Activated naive CD4-positive, alpha-beta T cell treated with anti-CD3 and anti-CD28 coated beads, Interleukin-2, amount 10 ng/mL, durations not matched to agents 7 days and 5 days (primary cell): ENCODE results near the gene TDRKH.
"Not testable (repeated sequence)": the region's sequence is repeated elsewhere in the genome, so short reads cannot be mapped to it uniquely, and the experiment has no call there.

Experiments used
- CTCF ChIA-PET: fragments of 350-600 bp; sonication (Branson Sonifier 250); formaldehyde crosslinking; loops from one replicate; lab custom pipeline; 2021; ENCODE audit warnings: antibody characterized with exemption; lab: Charles Lee
- DNase-seq: peaks from one replicate; pipeline ENCODE4 v3.0.0-alpha.2; 2020
- H3K27ac Mint-ChIP-seq: one replicate; pipeline ENCODE4 v1.8.0; 2021; ENCODE audit warnings: mild to moderate bottlenecking, moderate library complexity, mixed read lengths
- H3K27me3 Mint-ChIP-seq: one replicate; pipeline ENCODE4 v1.8.0; 2021; ENCODE audit warnings: mild to moderate bottlenecking, mixed read lengths
- H3K36me3 Mint-ChIP-seq: one replicate; pipeline ENCODE4 v1.8.0; 2021; ENCODE audit warnings: mixed read lengths
- H3K4me1 Mint-ChIP-seq: one replicate; pipeline ENCODE4 v1.8.0; 2021; ENCODE audit warnings: mixed read lengths
- H3K4me3 Mint-ChIP-seq: one replicate; pipeline ENCODE4 v1.8.0; 2021; ENCODE audit warnings: mild to moderate bottlenecking, moderate library complexity, mixed read lengths
- H3K9me3 Mint-ChIP-seq: one replicate; pipeline ENCODE4 v1.8.0; 2021; ENCODE audit warnings: mixed read lengths

TDRKH gene

GRCh38 chr1:151741516-151741915 is 48.8 kb downstream of the TDRKH start:
- no peak for DNase-seq
- H3K9me3 Mint-ChIP-seq: peaks cover 17% of the 10 kb centered on the region
- no peak overlapping the region for H3K4me3 Mint-ChIP-seq
- H3K4me1 Mint-ChIP-seq: peaks cover 5% of the 10 kb centered on the region
- H3K27me3 Mint-ChIP-seq: peaks cover 40% of the 10 kb centered on the region
- no peak overlapping the region for H3K27ac Mint-ChIP-seq
- CTCF ChIA-PET: interaction anchor here (1.5 kb wide), 1 partner anchor 208 kb away, joined by 4 read pairs; no protein-coding TSS in a partner anchor
- H3K36me3 Mint-ChIP-seq: no peaks in the 10 kb centered on the region

GRCh38 chr1:151739590-151740355 is 50.5 kb downstream of the TDRKH start:
- DNase-seq: no peak

GRCh38 chr1:151737479-151737878 is 52.8 kb downstream of the TDRKH start:
- peaks cover 17% of the 10 kb centered on the region for H3K9me3 Mint-ChIP-seq
- peaks cover 5% of the 10 kb centered on the region for H3K4me1 Mint-ChIP-seq
- CTCF ChIA-PET: no interaction called here
- H3K27me3 Mint-ChIP-seq: peaks cover 32% of the 10 kb centered on the region
- no peak for DNase-seq
- H3K36me3 Mint-ChIP-seq: no peaks in the 10 kb centered on the region
- H3K27ac Mint-ChIP-seq: no peak overlapping the region
- H3K4me3 Mint-ChIP-seq: no peak overlapping the region

More at GRCh38 chr1:151739590-151740355, 50.5 kb downstream of the TDRKH start:
- Mint-ChIP-seq H3K4me1 (peaks cover 5% of the 10 kb centered on the region), H3K27me3 (peaks cover 33% of the 10 kb centered on the region), H3K4me3 (no peak overlapping the region), H3K9me3 (peaks cover 17% of the 10 kb centered on the region), H3K36me3 (no peaks in the 10 kb centered on the region), H3K27ac (no peak overlapping the region)
- CTCF ChIA-PET: interaction anchor here (0.8 to 1.5 kb wide), 2 partner anchors 146 to 206 kb away, joined by 3 to 4 read pairs; no protein-coding TSS in a partner anchor

GRCh38 chr1:151737026-151737425 is 53.3 kb downstream of the TDRKH start:
- H3K4me1 Mint-ChIP-seq: peaks cover 5% of the 10 kb centered on the region
- H3K27ac Mint-ChIP-seq: no peak overlapping the region
- H3K9me3 Mint-ChIP-seq: peaks cover 17% of the 10 kb centered on the region
- peaks cover 28% of the 10 kb centered on the region for H3K27me3 Mint-ChIP-seq
- no peak overlapping the region for H3K4me3 Mint-ChIP-seq
- CTCF ChIA-PET: no interaction called here
- H3K36me3 Mint-ChIP-seq: no peaks in the 10 kb centered on the region
- no peak for DNase-seq

GRCh38 chr1:151733995-151734394 is 56.3 kb downstream of the TDRKH start:
- H3K36me3 Mint-ChIP-seq, DNase-seq, H3K27ac Mint-ChIP-seq, H3K4me1 Mint-ChIP-seq, H3K4me3 Mint-ChIP-seq: not testable (repeated sequence)
- H3K27me3 Mint-ChIP-seq: peaks cover 32% of the 10 kb centered on the region
- H3K9me3 Mint-ChIP-seq: peaks cover 17% of the 10 kb centered on the region
- CTCF ChIA-PET: interaction anchor here (0.7 to 2.7 kb wide), 17 partner anchors 10 to 433 kb away, joined by 3 to 23 read pairs (median 5); partner anchors contain the start of genes CELF3, RIIAD1 and TDRKH

GRCh38 chr1:151733126-151733525 is 57.2 kb downstream of the TDRKH start:
- Mint-ChIP-seq H3K27ac (no peak overlapping the region), H3K27me3 (peaks cover 37% of the 10 kb centered on the region), H3K4me3 (no peak overlapping the region), H3K9me3 (peaks cover 14% of the 10 kb centered on the region), H3K36me3 (no peaks in the 10 kb centered on the region), H3K4me1 (no peaks in the 10 kb centered on the region)
- CTCF ChIA-PET: interaction anchor here (0.8 to 2.7 kb wide), 4 partner anchors 12 to 139 kb away, joined by 3 to 23 read pairs (median 8); partner anchors contain the start of genes CELF3 and RIIAD1
- no peak for DNase-seq

GRCh38 chr1:151729966-151730291 is 60.4 kb downstream of the TDRKH start:
- no peak for DNase-seq
- CTCF ChIA-PET: no interaction called here
- H3K4me1 Mint-ChIP-seq: no peaks in the 10 kb centered on the region
- H3K4me3 Mint-ChIP-seq: no peak overlapping the region
- no peaks in the 10 kb centered on the region for H3K9me3 Mint-ChIP-seq
- H3K27ac Mint-ChIP-seq: no peak overlapping the region
- peaks cover 48% of the 10 kb centered on the region for H3K27me3 Mint-ChIP-seq
- no peaks in the 10 kb centered on the region for H3K36me3 Mint-ChIP-seq

- Mint-ChIP-seq H3K4me3 (no peak overlapping the region), H3K27ac (no peak overlapping the region), H3K27me3 (peaks cover 52% of the 10 kb centered on the region), H3K9me3 (no peaks in the 10 kb centered on the region), H3K36me3 (no peaks in the 10 kb centered on the region), H3K4me1 (no peaks in the 10 kb centered on the region)
- DNase-seq: no peak
- CTCF ChIA-PET: no interaction called here
Observed at GRCh38 chr1:151729157-151729965, 60.9 kb downstream of the TDRKH start.

- CTCF ChIA-PET: no interaction called here
- no peak for DNase-seq
- peaks cover 60% of the 10 kb centered on the region for H3K27me3 Mint-ChIP-seq
- no peaks in the 10 kb centered on the region for H3K9me3 Mint-ChIP-seq
- H3K4me1 Mint-ChIP-seq: no peaks in the 10 kb centered on the region
- no peak overlapping the region for H3K4me3 Mint-ChIP-seq
- H3K27ac Mint-ChIP-seq: no peak overlapping the region
- no peaks in the 10 kb centered on the region for H3K36me3 Mint-ChIP-seq
Observed at GRCh38 chr1:151728151-151729054, 61.9 kb downstream of the TDRKH start.

- peaks cover 21% of the 10 kb centered on the region for H3K4me1 Mint-ChIP-seq
- H3K9me3 Mint-ChIP-seq: no peaks in the 10 kb centered on the region
- no peak overlapping the region for H3K27ac Mint-ChIP-seq
- DNase-seq: no peak
- peaks cover 88% of the 10 kb centered on the region for H3K27me3 Mint-ChIP-seq
- no peak overlapping the region for H3K4me3 Mint-ChIP-seq
- H3K36me3 Mint-ChIP-seq: no peaks in the 10 kb centered on the region
- CTCF ChIA-PET: interaction anchor here (0.5 to 0.7 kb wide), 2 partner anchors 81 to 195 kb away, joined by 3 read pairs; no protein-coding TSS in a partner anchor
Observed at GRCh38 chr1:151723726-151724370, 66.5 kb downstream of the TDRKH start.
